Stimulated activated naive CD4-positive, alpha-beta T cell (primary cell): ENCODE measurements around the gene COL11A1.
A peak's percentile ranks its signal among the peaks of the same experiment; 100 is the strongest.
"Not testable (repeated sequence)": the region's sequence is repeated elsewhere in the genome, so short reads cannot be mapped to it uniquely, and the experiment has no call there.

Experiments
- DNase-seq, 6 experiments: peaks; one replicate each; lab custom pipeline; 2025; lab: John Stamatoyannopoulos, UW

Gene COL11A1

GRCh38 chr1:103108376-103109150 lies at the start of gene COL11A1:
Gene COL11A1, minus strand, starts transcription at chr1:103108522. Its CDS starts 344 bp downstream, at chr1:103108178.
- no peak for DNase-seq

GRCh38 chr1:103156966-103157365 lies 48.6 kb upstream of the COL11A1 start:
- DNase-seq = no peak

GRCh38 chr1:103146166-103146565 lies 37.8 kb upstream of the COL11A1 start:
- no peak for DNase-seq

GRCh38 chr1:103145449-103145848 lies 37.1 kb upstream of the COL11A1 start:
- no peak for DNase-seq

GRCh38 chr1:103144681-103145080 lies 36.4 kb upstream of the COL11A1 start:
- DNase-seq = peak in 1 of 6 experiments; percentile 1

- DNase-seq = no peak
These were observed 34.1 kb upstream of the COL11A1 start for GRCh38 chr1:103142461-103142860.

GRCh38 chr1:103129796-103130195 lies 21.5 kb upstream of the COL11A1 start:
- DNase-seq = no peak

- DNase-seq = no peak
These were observed 20.9 kb upstream of the COL11A1 start for GRCh38 chr1:103129255-103129654.

GRCh38 chr1:103128256-103128655 lies 19.9 kb upstream of the COL11A1 start:
- not testable (repeated sequence) for DNase-seq

- no peak for DNase-seq
These were observed 16.9 kb upstream of the COL11A1 start for GRCh38 chr1:103125219-103125618.

GRCh38 chr1:103122983-103123720 lies 14.8 kb upstream of the COL11A1 start:
- DNase-seq = no peak

- no peak for DNase-seq
These were observed 12.7 kb upstream of the COL11A1 start for GRCh38 chr1:103120981-103121380.

GRCh38 chr1:103112546-103112945 lies 4.2 kb upstream of the COL11A1 start:
- no peak for DNase-seq

- no peak for DNase-seq
These were observed 3.6 kb upstream of the COL11A1 start for GRCh38 chr1:103111926-103112325.

- no peak for DNase-seq
These were observed 2.4 kb upstream of the COL11A1 start for GRCh38 chr1:103110701-103111100.

- no peak for DNase-seq
These were observed 1.1 kb upstream of the COL11A1 start for GRCh38 chr1:103109311-103109920.

- no peak for DNase-seq
These were observed 464 bp downstream of the COL11A1 start for GRCh38 chr1:103107741-103108375.

GRCh38 chr1:103106426-103107341 lies 1.6 kb downstream of the COL11A1 start:
- no peak for DNase-seq

GRCh38 chr1:103101399-103101798 lies 6.9 kb downstream of the COL11A1 start:
- DNase-seq = no peak

GRCh38 chr1:103089221-103089620 lies 19.1 kb downstream of the COL11A1 start:
- no peak for DNase-seq

GRCh38 chr1:103087256-103087655 lies 21.1 kb downstream of the COL11A1 start:
- no peak for DNase-seq
